HG02870 (cell line): ENCODE data around the gene MAPKBP1.

Experiments
- ATAC-seq: cut with Tn5 transposase; IDR thresholded peaks from one replicate; pipeline ENCODE4 v1.9.1; 2021; ENCODE audit warnings: mild to moderate bottlenecking, moderate library complexity; ENCODE audit not compliant: unreplicated experiment

MAPKBP1 gene

DNA sequence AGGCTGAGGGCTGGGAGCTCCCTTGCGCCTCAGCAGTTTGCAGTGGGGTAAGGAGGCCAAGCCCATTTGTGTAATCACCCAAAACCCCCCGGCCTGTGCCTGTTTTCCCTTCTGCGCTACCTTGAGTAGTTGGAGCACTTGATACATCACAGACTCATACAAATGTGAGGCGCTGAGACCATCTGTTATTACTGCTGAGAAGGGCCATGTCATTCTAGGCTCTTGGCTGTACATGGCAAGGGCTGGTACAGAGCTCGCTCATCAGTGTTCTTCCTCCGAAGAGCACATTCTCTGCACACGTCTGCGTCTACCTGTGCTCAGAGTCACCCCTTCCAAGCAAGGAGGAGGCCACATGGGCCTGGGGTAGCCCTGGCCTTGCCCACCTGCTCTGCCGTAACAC is 73.7 kb downstream of the MAPKBP1 start:
- no peak for ATAC-seq

DNA sequence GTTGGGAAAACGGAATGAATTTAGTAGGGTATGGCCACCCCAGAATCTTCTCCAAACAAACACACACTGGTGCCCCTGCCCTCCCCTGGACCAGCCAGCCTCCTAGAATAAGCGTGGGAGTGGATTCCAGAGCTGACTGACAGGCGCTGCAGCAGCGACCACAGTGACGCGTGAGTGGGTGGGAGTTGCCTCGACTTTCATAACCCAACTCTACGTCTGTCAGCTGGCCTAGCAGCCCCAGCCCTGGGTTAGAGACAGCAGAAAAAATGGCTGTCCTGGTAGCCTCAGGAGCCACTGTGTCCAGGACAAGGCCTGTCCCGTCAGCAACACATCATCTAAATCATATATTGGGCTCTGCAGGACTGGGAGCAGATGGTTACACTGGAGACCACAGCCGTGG is 74.3 kb downstream of the MAPKBP1 start:
- ATAC-seq: no peak

DNA sequence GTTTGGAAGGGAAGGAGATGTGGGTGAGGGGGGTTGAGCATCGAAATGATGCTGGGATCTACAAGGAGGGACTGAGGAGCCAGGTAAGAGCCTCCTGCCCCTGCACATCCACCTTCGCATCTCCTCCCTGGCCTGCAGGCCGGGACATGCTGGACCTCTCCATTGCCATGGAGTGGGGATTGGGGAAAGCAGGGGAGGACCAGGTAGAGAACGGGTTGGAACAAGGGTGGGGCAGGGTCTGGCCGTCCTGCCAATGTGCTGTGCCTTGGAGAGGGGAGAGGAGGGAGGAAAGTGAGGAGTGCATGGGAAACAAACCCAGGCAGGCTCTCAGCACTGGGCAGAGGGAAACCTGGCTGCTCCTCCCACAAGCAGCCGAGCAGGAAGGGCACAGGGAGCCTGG is 74.9 kb downstream of the MAPKBP1 start:
- ATAC-seq: no peak

DNA sequence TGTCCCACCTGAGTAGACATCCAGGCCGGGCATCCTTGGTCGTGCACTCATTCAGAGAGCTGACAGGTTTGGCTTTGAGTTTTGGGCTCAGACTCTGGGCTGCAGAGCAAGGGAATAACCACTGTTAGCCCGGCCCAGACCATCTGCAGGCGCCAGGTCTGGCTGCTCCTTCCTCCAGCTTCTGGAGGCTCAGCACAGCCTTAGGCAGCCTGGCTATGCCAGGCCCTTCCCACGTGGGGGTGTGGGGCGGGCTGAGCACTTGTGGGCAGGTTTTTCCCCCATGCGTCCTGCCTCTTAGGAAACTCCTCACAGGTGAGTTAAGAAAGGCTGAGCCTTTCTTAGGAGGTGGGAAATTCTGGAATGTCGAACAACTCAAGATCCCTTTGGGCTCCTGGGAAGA is 75.6 kb downstream of the MAPKBP1 start:
- no peak for ATAC-seq

DNA sequence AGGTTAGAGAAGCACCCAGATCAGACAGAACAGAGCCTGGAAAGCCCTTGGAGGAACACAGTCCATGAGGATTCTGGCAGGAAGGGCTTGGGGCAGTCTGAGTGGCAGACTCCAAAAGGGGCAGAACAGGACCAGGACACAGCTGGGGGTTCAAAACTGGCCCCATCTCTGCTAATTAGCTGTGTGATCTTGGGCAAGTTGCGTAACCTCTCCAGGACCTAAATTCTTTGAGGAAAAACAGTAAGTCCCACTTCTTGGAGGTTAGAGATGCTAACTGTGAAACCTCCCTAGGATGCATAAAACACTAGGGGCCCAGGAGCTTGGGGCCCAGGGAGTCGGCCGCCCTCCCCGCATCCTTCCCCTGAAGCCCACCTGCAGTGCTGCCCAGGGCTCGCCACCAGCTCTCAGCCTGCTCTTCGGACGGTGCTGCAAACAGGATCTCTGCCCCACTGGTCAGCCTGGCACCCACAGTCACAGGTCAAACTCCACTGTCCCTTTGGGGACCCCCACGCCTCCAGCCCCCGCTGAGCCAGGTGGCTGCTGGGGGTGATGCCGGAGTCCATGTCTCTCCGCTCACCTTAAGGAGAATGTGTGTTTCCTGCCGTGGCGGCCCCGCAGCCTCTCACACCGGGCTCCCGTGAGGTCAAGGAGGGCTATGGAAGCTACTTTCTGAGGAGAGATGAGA is 76.3 kb downstream of the MAPKBP1 start:
- ATAC-seq: no peak

DNA sequence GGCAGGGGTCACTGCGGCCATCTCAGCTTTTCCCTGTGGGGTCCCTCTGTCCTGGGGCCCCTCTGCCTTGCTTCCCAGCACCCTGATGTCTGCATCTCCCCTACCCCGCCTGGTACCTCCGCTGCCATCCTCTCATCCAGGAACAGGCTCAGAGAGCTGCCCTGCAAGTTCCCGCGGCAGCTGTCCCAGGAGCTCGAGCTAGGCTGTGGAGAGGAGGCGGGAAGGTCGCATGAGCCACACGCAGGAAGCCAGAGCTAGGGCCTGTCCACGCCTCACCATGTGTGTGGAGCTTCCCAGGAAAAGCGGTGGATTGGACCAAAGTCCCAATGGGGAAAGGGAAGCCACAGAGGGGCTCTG is 76.9 kb downstream of the MAPKBP1 start:
- ATAC-seq: no peak

DNA sequence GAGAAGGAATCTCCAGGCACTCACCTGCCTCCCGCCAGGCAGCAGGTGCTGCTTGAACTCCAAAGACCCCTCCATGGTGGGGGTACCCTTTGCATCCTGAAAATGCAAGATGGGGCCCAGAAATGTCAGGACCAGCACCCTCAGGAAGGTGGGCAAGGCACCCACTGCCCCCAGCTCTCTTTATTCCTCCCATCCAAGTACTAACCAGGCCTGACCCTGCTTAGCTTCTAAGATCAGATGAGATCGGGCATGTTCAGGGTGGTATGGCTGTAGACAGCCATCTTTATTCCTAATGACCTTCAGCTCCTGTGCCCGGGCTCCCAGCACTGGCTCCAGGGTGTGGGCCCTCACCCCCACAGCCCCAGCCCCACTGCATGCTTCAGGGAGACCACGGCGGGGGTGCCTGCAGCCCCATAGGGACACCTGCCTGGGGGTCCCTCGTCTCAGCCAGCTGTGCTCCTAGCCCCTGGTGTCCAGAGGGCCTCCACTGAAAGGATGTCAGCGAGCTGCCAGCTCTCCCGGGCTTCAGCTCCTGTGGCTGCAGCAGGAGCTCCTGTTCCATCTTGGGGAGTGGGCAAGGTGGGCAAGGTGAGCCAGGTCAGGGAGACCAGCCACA is 77.6 kb downstream of the MAPKBP1 start:
- no peak for ATAC-seq

DNA sequence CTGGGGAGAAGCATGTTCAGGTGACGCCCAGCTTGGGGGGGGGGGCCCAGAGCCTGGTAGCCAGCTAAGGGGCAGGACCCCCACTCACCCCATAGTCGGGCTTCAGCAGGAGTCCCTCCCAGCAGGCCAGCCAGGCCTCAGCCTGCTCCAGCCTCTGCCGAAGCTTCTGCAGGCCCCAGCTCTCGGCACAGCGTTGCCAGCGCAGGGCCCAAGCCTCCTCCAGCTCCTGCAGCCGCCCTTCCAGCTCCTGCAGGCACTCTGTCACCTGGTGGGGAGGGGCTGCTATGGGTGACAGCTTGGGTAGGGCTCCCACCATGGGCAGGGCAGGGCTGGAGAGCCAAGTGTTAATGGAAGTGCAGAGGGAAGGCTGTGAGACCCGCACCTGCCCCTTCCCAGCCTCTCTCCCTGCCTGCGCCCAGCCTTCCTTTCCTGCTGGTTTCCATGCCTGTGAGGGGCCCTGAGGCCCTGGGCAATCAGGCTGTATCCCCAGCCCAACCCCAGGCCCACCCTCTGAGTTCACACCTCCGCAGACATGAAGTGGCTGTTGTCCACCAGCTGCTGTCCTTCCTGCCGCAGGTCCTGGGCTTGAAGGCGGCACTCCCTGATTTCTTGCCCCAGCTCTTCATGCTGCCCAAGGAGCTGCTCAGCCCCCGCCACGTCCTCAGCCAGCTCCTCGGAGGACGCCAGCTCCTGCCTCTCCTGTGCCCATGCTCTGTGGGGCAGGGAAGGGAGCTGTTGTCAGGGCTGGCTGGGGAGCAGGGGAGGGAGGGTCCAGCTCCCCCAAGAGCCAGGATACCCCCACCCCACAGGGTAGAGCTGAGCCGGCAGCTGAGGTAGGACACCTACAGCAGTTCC is 78.7 kb downstream of the MAPKBP1 start:
- no peak for ATAC-seq

DNA sequence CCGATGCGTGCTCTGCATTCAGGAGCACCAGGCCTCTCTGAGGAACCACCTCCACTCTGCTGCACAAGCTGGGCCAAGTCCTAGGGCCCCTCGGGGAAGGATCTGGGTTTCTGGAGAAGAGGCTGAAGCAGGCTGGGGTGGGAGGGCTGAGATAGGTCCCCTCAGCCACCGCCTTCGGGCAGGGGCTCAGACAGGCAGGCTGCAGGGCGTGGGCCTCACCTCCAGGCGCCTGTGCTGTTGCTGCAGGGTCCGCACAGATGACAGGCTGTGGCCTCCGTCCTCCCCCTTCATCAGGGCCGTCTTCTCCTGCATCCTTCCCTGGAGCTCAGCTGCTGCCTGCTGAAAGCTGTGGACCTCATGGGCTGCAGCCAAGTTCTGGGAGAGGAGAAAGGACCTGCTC is 79.5 kb downstream of the MAPKBP1 start:
- no peak for ATAC-seq

DNA sequence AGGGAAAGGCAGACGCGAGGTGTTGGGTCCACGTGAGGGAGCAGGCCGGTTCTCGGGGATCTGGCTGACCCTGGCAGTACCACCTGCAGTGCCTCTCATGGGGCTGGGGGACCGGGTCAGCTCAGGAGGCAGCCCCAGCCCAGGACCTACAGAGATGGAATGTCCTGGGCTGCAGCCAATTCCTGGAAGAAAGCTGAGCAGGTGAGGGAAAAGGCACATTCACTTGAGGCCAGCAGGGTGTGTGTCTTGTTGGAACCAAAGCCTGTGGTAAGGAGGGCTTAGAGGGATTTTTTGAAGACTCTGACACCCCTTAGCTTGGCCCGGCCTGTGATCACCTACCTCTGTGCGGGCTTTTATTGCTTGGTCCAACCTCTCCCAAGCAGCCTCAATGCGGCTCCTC is 80.2 kb downstream of the MAPKBP1 start:
- ATAC-seq: no peak

DNA sequence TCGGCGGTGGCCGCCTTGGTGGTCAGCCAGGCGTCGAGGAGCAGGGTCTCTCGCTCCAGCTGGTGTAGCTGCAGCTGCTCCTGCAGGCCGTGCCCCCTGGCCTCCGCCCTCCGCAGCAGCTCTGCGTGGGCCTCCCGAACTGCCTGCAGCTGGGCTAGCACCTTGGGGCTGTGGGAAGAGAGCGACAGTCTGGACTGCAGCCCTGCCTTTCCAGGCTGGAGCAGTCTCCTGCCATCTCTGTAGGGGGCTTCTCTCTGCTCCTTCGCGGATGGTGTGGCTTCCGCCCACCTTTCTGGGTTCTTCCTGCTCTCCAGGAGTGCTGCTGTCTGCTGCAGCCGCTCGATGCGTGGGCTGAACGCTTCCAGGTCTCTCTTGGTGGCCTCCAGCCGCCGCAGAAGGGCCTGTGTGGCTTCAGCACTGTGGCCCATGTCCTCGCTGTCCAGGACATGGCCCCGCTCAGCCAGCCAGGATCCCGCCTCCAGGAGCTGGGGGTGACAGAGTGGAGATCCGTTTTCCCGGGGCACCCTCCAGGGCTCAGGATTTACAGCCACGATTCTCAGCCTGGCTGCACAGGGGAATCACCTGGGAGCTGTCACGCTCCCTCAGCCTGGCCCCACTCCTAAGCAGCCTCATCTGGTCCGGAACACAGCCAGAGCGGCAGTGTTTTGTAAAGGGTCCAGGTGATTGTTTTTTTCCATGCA is 81.1 kb downstream of the MAPKBP1 start:
- ATAC-seq: no peak

DNA sequence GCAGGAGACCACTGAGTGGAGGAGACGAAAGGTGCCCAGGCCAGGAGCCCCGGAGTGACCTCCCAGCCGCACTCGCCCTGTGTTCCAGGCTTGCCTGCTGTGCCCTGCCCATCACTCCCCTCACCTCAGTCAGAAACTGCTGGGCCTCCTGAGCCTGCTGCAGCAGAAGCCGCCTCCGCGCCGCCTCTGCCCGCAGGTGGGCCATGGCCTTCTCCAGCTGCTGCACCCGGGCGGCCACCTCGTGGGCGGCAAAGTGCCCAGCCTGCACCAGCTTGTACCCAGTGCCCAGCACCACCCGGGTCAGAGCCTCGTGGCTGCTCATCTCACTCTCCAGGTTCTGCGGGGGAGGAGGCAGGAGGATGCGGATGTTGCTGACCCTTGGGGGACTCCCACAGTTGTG is 82.0 kb downstream of the MAPKBP1 start:
- ATAC-seq: no peak

DNA sequence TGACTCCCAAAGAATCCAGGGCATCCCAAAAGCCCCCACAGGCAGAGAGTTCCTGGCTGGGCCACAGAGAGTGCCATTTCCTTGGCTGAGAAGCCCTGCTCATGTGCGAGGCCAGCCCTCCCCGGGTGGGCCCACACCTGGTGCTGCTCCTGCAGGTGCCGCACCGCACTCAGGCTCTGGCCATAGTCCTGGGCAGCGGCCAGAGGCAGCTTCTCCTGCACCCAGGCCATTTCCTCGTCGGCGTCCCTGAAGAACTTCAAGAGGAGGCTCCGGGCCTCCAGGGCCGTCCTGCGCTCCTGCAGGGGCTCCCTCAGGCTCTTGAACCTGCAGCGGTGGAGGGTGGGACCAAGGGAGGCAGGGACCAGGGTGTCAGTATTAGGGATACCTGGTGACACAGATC is 82.4 kb downstream of the MAPKBP1 start:
- no peak for ATAC-seq

DNA sequence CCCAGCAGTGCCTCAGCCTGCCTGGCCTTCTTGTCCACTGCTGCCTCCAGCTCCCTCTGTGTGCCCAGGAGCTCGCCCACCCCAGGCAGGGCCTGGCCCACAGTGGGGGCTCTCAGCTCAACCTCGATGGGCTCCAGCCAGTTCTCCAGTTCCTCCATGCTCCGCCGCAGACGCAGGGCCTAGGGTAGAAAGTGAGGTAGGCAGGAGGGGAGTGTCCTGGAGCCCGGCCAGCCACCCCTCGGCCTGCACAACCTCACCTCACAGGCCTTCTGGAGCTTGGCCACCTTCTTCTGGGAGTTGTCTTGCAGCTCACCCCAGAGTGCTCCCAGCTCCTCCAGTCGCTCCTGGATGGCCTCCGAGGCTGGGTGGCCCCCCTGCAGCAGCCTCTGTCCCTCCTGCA is 83.0 kb downstream of the MAPKBP1 start:
- no peak for ATAC-seq

DNA sequence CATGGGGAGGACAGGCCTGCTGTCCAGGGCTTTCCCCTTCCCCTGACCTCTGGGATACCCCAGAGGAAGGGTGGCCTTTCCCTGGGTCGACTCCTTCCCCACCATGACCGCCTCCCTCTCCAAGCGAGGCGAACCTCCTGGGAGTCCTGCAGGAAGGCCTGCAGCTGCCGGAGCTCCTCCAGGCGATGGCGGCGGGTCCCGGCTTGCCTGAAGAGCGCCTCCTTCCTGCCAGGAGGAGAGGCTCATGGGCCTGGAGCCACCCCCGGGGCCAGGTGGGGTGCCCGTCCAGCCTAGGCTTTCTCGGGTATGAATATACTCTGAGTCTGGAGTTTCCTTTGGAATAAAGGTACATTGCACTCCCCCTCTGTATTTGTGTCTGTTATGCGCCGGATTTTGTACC is 84.5 kb downstream of the MAPKBP1 start:
- ATAC-seq: no peak

DNA sequence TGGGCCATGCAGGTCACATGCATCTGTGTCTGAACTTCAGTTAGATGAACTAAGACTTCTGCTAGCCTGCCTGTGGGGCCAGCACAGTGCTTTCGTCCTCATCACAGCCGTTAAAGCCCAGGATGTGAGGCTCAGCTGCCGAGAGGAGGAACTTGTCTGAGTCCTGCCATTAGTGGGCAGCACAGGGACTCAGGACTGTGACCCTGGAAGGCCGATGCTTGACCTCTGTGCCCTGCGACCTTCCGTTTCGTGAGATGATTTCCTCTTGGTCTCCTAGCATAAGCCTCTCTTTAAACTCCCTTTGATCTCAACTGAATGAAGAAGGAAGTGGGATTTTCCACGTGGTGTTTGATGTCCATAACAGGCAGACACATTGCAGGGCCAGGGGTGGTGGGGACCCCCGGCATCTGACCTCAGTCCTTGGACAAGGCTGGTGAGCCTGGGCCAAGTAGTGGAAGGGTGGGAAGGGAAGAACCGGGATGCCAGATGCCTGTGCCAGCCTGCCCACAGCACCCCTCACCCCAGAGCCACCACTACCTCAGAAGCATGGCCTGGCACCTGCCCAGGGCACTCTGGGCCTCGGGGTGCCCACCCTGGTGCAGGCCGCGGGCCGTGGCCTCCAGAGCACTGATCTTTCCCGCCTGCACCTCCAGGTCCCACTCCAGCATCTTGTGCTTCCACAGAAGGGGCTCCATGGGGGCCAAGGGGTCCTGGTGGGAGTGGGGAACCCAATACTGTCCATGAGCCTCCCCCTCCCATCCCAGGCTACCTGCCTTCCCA is 86.0 kb downstream of the MAPKBP1 start:
- no peak for ATAC-seq

DNA sequence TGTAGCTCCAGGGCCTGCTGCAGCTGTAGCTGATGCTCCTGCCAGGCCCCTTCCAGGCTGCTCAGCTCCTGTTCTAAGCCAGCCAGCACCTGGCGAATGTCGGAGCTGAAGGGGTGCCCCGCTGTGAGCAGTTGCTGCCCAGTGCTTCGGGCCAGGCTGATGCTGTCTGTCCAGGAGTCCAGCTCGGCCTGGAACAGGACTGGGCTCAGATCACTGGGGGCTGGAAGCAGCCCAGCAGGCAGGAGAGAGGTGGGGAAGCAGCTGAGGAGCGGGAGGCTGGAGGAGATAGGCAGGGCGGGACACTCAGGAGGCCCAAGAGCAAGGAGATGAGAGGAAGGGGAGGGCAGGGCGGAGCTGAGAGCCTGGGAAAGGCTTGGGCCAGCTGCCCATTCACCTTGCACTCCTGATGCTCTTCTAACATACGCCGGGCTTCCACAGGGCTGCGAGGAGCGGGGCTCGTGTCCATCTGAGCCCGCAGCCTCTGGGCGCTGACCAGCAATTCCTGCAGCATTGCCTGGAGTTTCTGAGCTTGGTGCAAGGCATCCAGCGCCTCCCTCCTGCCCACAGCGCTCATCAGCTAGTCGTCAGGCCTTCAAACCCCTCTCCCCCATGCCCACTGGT is 87.6 kb downstream of the MAPKBP1 start:
- ATAC-seq: no peak

DNA sequence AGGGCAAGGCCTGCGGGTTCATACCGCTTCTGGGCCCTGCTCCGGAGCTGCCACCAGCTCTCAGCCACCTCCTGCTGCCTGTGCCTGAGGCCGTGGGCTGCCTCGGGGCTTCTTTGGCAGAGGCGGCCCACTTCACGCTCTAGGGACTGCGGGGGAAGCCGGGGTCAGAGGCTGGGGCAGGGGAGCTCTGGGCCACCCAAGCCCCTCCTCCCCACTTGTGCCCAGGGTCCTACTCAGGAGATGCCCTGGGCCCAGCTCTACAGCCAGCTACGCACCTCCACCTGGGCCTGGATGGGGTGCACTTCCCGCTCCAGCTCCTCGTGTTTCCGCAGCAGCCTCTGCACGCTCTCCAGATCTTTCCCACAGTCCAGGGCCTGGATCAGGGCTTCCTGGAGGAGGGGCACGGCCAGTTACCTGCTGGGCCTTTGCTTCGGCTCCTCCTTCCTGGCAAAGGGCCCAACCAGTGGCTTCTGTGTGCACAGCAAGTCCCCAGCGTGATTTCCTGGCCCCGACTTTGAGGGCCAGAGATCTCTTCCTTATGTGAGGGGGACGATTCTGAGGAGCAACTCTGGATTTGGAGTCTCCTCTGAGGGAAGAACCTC is 88.3 kb downstream of the MAPKBP1 start:
- no peak for ATAC-seq

DNA sequence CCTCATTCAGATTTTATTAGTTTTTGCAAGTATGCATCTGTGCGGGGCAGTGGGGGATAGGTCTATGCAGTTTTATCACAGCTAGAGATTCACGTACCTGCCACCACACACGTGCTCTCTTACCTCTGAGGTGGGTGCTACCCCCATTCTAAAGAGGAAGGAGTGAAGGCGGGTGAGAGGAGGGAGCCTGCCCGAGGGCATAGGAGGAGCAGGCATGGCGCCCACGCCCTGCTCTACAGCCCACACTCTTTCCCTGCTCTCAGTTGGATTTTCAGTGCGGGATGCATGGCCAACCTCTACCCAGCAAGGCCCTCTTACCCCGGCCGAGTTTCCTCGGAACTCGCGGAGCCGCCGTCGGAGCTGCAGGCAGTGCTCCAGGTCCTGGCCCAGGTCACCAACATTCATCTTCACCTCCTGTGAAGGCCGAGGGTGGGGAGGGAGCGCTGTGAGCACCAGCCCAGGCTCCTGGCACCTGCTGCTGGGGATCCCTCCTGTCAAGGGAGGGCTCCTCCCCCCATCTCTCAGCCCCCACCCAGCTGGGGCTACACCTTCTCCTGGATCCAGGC is 91.3 kb downstream of the MAPKBP1 start:
- ATAC-seq: no peak

DNA sequence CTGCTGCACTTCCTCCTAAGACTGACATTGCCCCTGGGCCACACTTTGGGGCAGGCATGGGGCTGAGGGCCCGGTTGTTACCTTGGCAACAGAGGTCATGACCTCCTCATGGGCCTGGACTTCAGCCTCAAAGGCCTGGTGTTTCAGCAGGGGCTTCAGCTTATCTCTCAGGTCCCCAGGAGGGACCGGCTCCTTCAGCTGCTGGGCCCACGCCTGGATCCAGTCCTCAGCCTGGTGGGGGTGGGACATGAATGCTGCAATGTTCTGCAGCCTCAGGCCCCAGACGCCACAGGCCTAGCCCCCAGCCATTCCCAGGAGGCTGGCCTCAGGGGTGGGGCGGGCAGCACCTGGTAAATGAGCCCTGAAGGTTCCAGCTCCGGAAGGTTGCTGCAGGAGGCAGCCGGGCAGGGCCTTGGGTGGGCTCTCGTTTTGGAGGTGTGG is 92.0 kb downstream of the MAPKBP1 start:
- ATAC-seq: no peak
